GM12891 (cell line): ENCODE measurements around the gene RBPJ.

Experiments used
- POLR2A ChIP-seq: IDR thresholded peaks from 2 replicates; pipeline ENCODE4 v1.6.1; 2011; ENCODE audit warnings: low read depth, low read length, control low read depth
- POLR2AphosphoS5 ChIP-seq: IDR thresholded peaks from 2 replicates; pipeline ENCODE4 v1.6.1; 2011; ENCODE audit warnings: low read depth, low read length, control low read depth
- SPI1 ChIP-seq: IDR thresholded peaks from 2 replicates; pipeline ENCODE4 v1.6.1; 2011; ENCODE audit warnings: low read depth, low read length, control low read depth

- TF ChIP-seq POLR2AphosphoS5 (no peak), POLR2A (no peak), SPI1 (no peak)
Observed at GRCh38 chr4:26281881-26282280, 38.9 kb upstream of the RBPJ start.
